T1000 (cell line): Measurements from ENCODE around the gene SERPINB5.
A peak's percentile ranks its signal among the peaks of the same experiment; 100 is the strongest.

Experiments used
- DNase-seq: peaks from one replicate; lab custom pipeline; 2025; ENCODE audit warnings: mixed read lengths; lab: John Stamatoyannopoulos, UW

SERPINB5 gene

GRCh38 chr18:63468575-63468974 is 8.2 kb upstream of the SERPINB5 start:
- no peak for DNase-seq

DNA sequence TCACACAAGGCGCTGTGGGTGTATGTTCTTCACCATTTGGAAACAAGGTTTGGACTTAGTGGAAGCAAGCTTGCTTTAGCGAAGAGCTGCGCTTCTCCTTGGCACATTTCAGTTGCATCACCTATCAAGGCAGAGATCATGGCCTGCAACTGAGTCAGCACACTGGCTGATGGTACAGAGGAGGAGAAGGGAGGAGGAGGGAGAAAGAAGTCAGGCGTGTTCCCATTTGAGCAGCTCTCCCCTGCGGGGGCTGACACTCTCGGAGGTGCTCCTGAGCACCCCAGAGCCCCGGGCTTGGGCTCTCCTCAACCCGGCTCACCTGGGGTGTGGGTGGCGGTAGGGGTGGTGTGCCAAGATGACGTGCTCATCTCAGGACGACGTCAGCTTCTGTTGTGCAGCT is 6.0 kb upstream of the SERPINB5 start:
- DNase-seq = no peak

- DNase-seq = no peak
Observed at GRCh38 chr18:63472380-63472779, 4.4 kb upstream of the SERPINB5 start.

GRCh38 chr18:63477200-63477599 is 442 bp downstream of the SERPINB5 start:
- DNase-seq = no peak

DNA sequence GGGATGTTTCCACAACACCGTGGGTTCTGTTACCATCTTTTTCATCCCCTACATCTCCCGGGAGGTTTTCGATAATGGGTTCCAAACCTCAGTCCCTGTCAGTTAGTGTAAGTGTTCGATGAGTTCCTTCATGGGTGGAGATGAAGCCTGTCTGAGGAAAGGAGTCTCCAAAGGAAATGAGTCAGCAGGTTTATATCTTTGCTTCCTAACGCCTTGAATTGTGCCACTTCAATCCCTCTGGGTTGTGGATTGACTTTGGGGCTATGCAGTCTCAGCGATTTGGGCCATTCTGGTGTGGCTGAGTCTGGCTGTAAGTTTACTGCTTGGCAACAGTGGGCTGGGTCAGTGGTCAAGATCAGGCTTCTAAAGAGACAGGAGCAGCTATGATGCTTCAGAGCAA is 1.2 kb downstream of the SERPINB5 start:
- DNase-seq = no peak

GRCh38 chr18:63479826-63480225 is 3.1 kb downstream of the SERPINB5 start:
- no peak for DNase-seq

- DNase-seq = no peak
Observed at GRCh38 chr18:63480476-63480875, 3.7 kb downstream of the SERPINB5 start.

DNA sequence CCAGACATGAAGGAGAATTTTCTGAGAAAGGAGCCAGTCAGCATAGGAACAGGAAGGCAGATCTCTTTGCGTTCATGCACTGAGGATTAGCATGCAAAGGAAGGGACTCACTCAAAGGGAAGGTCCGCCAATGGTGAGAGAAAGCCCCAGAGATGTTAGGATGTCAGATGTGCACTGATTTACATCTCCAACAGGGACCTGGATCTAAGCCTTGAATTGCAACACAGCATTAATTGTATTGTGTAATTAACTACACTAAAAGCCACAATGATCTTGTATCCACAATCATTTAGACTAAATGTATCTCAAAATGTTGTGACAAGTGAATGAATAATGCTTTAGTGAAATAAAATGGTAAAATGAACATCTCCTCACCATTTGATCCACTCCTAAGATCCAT is 4.2 kb downstream of the SERPINB5 start:
- no peak for DNase-seq

- DNase-seq = no peak
Observed at GRCh38 chr18:63487676-63488075, 10.9 kb downstream of the SERPINB5 start.

- DNase-seq = no peak
Observed at GRCh38 chr18:63488160-63488559, 11.4 kb downstream of the SERPINB5 start.

DNA sequence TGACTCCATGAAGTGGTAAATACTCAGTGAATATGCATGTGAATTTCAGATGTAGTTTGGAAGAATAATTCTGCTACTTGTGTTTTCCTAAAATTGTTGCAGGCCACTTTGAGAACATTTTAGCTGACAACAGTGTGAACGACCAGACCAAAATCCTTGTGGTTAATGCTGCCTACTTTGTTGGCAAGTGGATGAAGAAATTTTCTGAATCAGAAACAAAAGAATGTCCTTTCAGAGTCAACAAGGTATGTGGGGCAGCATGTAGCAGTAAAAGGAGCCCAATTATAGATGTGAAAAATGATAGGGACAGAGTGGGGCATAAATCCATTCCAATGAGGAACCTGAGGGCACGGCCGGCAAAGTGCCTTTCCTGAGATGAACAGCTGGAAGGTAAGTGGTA is 16.1 kb downstream of the SERPINB5 start:
- no peak for DNase-seq

GRCh38 chr18:63495675-63496074 is 18.9 kb downstream of the SERPINB5 start:
- no peak for DNase-seq

DNA sequence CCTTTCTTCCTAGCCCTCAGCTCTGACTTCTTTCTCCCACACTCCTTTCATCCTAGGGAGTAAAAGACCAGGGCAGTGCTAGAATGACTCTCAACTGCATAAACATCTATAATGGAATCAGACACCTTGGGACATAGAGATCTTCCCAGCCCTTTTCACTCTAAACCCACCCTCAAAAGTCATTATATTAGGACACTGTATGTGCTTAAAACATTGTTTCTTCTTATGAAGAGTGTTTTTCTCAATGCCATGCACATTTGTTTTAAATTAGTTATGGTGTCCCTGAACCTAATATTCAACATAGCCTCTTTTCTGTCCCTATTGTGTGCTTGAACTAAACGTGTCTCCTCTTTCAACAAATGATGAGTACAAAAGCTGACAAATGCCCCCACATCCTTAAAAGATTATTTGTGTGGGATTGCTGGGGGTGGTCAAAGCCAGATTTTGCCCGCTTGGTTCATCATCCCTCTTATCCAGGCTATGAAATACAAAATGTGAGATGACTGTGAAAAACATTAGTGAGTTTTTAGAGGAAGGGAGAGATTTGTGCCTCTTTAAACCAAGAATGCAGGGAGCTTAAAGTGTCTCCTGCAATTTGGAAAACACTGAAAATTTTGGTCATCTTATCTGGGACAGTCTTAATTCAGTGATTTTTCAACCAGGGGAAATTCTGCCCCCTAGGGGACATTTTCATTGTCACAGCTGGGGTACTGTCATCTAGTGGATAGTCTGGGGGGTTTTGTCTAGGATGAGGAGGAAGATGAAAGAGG is 29.0 kb downstream of the SERPINB5 start:
- peak; percentile 3 for DNase-seq

GRCh38 chr18:63506336-63506646 is 29.5 kb downstream of the SERPINB5 start:
- DNase-seq = no peak

DNA sequence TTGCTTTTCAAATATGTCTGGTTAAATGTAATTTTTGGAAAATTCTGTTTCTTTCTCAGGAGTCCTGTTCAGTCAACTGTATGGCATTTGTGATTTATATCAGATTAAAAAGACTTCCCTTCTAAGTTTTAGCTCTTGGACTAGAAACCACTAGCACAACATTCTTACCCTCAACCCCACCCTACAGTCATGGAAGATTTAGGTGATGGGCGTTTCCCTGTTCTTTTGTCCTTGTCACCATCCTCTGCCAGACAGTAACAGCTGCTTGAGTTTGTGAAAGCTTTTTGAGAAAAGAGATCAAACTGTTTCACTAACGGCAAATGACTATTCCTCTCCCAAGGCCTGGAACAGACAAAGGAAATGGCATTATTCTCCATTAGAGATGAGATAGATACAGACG is 31.8 kb downstream of the SERPINB5 start:
- DNase-seq = no peak

GRCh38 chr18:63511285-63511684 is 34.5 kb downstream of the SERPINB5 start:
- no peak for DNase-seq

- no peak for DNase-seq
Observed at GRCh38 chr18:63514326-63514725, 37.6 kb downstream of the SERPINB5 start.

GRCh38 chr18:63514888-63515678 is 38.3 kb downstream of the SERPINB5 start:
- no peak for DNase-seq

GRCh38 chr18:63515801-63516200 is 39.0 kb downstream of the SERPINB5 start:
- no peak for DNase-seq

GRCh38 chr18:63518178-63519012 is 41.6 kb downstream of the SERPINB5 start:
- DNase-seq = peak; percentile 16

DNA sequence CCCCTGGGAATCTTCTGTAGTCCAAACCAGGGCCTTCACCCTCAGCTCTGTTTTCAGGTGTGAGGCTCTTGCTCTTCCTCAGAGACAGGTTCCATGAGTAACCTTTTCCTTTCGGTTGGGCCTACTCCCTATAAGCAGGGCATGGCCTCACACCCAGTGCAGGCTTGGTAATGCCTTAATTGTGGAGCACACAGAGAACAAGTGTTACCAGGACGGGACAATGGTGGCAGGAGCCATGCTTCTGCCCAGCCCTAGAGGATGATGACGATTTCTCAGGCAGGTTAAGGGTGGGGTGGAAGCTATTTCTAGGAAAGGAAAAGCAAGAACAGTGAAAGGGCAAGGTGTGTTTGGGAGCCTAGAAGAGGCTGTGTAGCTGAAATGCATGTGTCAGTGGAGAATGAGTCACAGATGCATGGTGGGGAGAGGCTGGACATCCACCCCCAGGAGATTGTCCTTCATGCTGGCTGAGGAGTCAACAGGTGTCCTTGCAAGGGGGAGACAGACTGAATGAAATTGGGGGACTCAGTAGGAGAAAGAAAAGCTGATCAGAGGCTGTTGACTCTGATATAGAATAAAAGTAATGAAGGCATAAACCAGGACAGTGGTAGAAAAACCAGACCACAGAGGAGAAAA is 43.4 kb downstream of the SERPINB5 start:
- DNase-seq = no peak

DNA sequence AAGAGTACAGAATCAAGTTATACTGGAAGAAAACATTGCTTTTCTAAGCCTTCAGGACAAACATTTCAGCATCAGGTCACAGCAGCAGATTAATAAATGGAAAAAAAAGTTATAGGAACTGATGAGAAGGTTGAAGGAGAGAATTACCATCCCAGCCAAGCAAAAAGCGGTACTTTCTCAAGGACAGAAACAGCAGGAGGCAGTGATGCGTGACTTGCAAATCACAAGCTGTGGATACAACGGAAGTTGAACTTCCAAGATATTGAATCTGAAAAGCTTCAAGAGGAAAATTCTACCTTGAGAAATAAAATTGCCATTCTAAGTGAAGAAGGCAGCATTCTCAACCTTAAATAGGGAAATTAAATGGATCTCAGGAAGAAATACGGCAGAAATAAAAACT is 46.9 kb downstream of the SERPINB5 start:
- DNase-seq = no peak
